Measurements from ENCODE around the gene SRL. TPM values are rescaled to one million over a fixed set of nuclear protein-coding genes. Genes with fewer than 3 reads are reported as not detected.
A peak's percentile ranks its signal among the peaks of the same experiment; 100 is the strongest.

Gene SRL
- total and polyA plus RNA-seq, 2 of the 13 experiments (the other 11 are each of a cell fraction or from before 2014, with no cell fraction given): 0.05 TPM; not detected in 1

GRCh38 chr16:4157376-4157825, 84.5 kb downstream of the SRL start (continued):
- TF ChIP-seq TSC22D2 (CRISPR knock-in tag; IDR thresholded peaks at IDR 0.05; ENCODE audit: borderline replicate concordance) (no peak), NFE2L2 (IDR thresholded peaks at IDR 0.05; ENCODE audit: low read length) (no peak), PRMT3 (CRISPR knock-in tag; IDR thresholded peaks at IDR 0.05; ENCODE audit: borderline replicate concordance, low read depth) (no peak), NFIC (IDR thresholded peaks at IDR 0.05; ENCODE audit: low read length) (no peak), SCMH1 (CRISPR knock-in tag; IDR thresholded peaks at IDR 0.05; ENCODE audit: borderline replicate concordance) (no peak), ZNF572 (CRISPR knock-in tag; IDR thresholded peaks at IDR 0.05) (no peak), TERF1 (CRISPR knock-in tag; IDR thresholded peaks at IDR 0.05) (no peak), ZFY (CRISPR knock-in tag; IDR thresholded peaks at IDR 0.05) (no peak), GZF1 (CRISPR knock-in tag; IDR thresholded peaks at IDR 0.05) (no peak), NAIF1 (CRISPR knock-in tag; IDR thresholded peaks at IDR 0.05; ENCODE audit: borderline replicate concordance) (no peak), FOXJ3 (CRISPR knock-in tag; IDR thresholded peaks at IDR 0.05; ENCODE audit: borderline replicate concordance) (peak; percentile 76; the same call in 1 of the 2 replicates), TRIM22 (IDR thresholded peaks at IDR 0.05) (no peak), SPEN (CRISPR knock-in tag; IDR thresholded peaks at IDR 0.05; ENCODE audit: low read depth) (no peak), SIX4 (CRISPR knock-in tag; IDR thresholded peaks at IDR 0.05) (no peak), ZNF329 (CRISPR knock-in tag; IDR thresholded peaks at IDR 0.05; ENCODE audit: low read depth) (no peak), HNF4A (CRISPR knock-in tag; IDR thresholded peaks at IDR 0.05) (peak; percentile 96), ASH2L (IDR thresholded peaks at IDR 0.05; ENCODE audit: insufficient read length, low read depth, low read length) (no peak), ZSCAN30 (CRISPR knock-in tag; IDR thresholded peaks at IDR 0.05) (no peak), MEIS2 (CRISPR knock-in tag; IDR thresholded peaks at IDR 0.05) (no peak), BCL6 (CRISPR knock-in tag; IDR thresholded peaks at IDR 0.05) (peak; percentile 59), MLXIP (CRISPR knock-in tag; IDR thresholded peaks at IDR 0.05; ENCODE audit: borderline replicate concordance) (no peak), ZNF777 (CRISPR knock-in tag; IDR thresholded peaks at IDR 0.05) (no peak), CTCF (CRISPR knock-in tag; IDR thresholded peaks at IDR 0.05) (no peak), CERS6 (CRISPR knock-in tag; IDR thresholded peaks at IDR 0.05) (no peak), NFYC (CRISPR knock-in tag; IDR thresholded peaks at IDR 0.05) (no peak)

All from HepG2 (cell line).